Spleen (tissue), 7 donors: ENCODE results near the gene XPOT.

Experiments
- POLR2A ChIP-seq, 3 donors: fragments of 450-650 bp; IDR thresholded peaks; one replicate each; pipeline ENCODE4 v1.5.1; 2017; ENCODE audit warnings: antibody characterized with exemption in 3 of 3, mild to moderate bottlenecking in 1 of 3
- TF ChIP-seq, protein P1 (sequence below), 11 experiments: fragments of 200-600 bp in 7 of 11; fragments of 450-650 bp in 4 of 11; sonication (generic) in 4 of 11; IDR thresholded peaks in 8 of 11; conservative IDR thresholded peaks in 3 of 11; 1 replicate in 7 of 11; 2 replicates in 4 of 11; pipeline versions ENCODE4 v1.4.0 to v1.8.0; 2016 to 2021; ENCODE audit warnings: antibody characterized with exemption in 11 of 11, inconsistent platforms in 4 of 11, mild to moderate bottlenecking in 1 of 11
- donor health status: DM: no; HTN: no; CAD: no; lungs with moderate emphysema.
- donor health status: DM: no; HTN: no; CAD: no.
- donor health status: DM: no; HTN: no; CAD: no.

GRCh38 chr12:64390275-64390851 lies 13.8 kb upstream of the XPOT start, which contains the start of gene C12orf56:
- TF ChIP-seq, protein P1, sequence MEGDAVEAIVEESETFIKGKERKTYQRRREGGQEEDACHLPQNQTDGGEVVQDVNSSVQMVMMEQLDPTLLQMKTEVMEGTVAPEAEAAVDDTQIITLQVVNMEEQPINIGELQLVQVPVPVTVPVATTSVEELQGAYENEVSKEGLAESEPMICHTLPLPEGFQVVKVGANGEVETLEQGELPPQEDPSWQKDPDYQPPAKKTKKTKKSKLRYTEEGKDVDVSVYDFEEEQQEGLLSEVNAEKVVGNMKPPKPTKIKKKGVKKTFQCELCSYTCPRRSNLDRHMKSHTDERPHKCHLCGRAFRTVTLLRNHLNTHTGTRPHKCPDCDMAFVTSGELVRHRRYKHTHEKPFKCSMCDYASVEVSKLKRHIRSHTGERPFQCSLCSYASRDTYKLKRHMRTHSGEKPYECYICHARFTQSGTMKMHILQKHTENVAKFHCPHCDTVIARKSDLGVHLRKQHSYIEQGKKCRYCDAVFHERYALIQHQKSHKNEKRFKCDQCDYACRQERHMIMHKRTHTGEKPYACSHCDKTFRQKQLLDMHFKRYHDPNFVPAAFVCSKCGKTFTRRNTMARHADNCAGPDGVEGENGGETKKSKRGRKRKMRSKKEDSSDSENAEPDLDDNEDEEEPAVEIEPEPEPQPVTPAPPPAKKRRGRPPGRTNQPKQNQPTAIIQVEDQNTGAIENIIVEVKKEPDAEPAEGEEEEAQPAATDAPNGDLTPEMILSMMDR (IDR thresholded peaks at IDR 0.05 in 8 of 11, conservative IDR thresholded peaks at IDR 0.05 in 3 of 11): peak in 1 of 11 experiments; percentile 8
- no peak for TF ChIP-seq POLR2A (IDR thresholded peaks at IDR 0.05)
